GM12874 (cell line): Measurements from ENCODE around the gene SLC46A2.

Experiments
- TF ChIP-seq, protein P1 (sequence below): IDR thresholded peaks from 2 replicates; pipeline ENCODE4 v1.5.1; 2011; ENCODE audit warnings: low read depth, mild to moderate bottlenecking, control low read depth, low read length, moderate library complexity; ENCODE audit not compliant: insufficient read depth

Gene SLC46A2

GRCh38 chr9:112831281-112831851 lies 59.3 kb downstream of the SLC46A2 start:
- TF ChIP-seq, protein P1, sequence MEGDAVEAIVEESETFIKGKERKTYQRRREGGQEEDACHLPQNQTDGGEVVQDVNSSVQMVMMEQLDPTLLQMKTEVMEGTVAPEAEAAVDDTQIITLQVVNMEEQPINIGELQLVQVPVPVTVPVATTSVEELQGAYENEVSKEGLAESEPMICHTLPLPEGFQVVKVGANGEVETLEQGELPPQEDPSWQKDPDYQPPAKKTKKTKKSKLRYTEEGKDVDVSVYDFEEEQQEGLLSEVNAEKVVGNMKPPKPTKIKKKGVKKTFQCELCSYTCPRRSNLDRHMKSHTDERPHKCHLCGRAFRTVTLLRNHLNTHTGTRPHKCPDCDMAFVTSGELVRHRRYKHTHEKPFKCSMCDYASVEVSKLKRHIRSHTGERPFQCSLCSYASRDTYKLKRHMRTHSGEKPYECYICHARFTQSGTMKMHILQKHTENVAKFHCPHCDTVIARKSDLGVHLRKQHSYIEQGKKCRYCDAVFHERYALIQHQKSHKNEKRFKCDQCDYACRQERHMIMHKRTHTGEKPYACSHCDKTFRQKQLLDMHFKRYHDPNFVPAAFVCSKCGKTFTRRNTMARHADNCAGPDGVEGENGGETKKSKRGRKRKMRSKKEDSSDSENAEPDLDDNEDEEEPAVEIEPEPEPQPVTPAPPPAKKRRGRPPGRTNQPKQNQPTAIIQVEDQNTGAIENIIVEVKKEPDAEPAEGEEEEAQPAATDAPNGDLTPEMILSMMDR, result no peak
